ENCODE measurements around the gene LETM1.

Gene LETM1

DNA sequence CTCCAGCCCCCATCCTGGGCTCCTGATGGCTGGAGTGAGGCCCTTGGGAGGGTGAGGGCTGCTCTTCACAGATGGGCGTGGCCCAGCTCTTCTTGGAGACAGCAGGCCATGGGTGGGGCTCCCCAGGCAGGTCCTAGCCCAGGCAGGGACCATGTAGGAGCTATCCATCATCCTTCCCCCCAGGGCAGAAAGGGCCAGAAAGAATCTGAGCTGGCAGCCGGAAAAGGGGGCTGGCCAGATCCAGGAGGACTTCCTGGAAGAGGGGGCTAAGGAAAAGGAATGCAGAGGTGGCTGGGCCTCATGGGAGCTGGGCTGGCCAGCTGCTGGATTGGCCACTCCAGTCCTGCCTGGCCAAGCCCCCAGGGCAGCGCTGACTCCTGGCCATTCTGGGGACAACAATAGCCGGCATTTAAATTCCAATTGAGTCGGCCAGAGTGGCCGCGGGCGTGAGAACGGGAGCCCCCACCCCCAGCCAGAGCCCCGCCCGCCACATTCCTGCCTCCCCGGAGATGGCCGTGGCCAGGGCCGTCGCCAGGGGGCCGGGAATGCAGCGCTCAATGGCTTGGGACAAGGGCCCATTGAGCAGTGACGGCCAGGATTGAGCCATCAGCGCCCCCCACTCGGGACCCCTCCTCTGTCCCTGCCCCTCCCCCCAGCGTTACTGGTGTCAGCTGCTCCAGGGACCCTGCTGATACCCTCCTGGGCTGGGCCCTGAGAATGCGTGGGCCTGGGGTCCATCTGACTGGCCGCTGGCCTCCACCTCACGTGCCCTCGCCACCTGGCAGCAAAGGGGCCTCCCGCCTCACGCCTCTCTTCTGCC is 77.9 kb downstream of the LETM1 start:
- DNase-seq (ENCODE audit: low spot score): no peak

DNA sequence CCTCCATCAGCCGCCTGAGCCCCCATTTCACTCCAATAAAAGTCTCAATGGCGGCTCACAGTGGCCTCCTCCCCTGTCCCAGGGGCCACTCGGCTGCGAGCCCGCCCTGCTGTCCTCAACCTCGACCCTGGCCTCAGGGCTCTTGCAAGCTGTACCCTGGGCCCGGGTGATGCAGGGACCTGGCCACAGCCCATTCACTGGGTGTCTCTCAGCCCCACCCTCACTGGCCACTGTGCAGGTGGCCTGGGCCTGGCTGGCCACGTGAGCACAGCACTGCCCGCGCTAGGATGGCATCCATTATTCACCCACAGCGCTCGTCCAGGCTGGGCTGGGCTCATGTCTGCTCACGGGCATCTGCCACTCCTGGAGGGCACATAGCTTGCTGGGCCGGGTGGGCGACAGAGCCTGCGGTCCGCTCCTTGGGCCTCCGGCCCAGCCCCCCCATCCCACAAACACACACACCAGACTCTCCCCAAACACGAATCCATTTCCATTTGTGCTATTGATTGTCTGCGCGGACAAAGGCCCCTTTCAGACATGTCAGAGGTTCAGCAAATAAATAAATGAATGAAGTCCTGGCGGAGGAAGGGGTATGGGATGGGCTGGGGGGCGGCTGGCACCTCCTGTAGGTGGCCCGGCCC is 79.3 kb downstream of the LETM1 start:
- DNase-seq (ENCODE audit: low spot score): no peak

DNA sequence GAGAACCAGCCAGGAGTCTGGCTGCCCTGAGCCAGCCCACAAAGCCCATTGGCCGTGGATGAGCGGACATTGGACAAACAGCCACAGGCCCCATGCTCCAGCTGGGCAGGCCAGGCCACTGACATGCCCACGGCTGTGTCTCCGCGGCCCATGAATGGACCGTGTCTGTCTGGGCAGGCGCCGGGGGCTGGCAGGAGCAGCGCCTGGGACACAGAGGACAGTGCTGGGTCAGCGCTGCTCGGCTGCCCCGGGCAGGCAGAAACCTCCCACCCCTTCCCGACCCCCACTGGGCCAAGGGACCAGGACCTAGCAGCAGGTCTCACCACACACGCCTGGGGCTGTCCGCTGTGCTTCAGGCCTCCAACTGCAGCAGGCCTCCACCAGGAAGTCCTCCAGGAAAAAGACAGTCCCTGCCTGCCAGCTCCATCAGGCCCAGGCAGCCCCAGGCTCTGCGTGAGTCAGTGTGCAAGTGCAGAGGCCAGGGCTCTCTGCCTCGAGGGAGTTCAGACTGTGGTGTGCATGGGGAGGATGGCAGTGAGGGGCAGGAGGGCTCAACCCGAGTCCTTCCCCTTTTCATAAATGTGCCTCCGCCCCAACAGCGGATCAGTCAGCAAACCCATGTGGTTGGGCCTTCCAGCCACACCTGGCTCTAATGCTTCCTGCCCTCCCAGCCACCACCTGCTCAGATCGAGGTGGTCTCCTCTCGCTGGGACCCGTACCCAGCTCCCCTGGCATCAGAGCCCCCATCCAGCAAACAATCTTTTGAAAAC is 80.0 kb downstream of the LETM1 start:
- DNase-seq (ENCODE audit: low spot score): no peak

DNA sequence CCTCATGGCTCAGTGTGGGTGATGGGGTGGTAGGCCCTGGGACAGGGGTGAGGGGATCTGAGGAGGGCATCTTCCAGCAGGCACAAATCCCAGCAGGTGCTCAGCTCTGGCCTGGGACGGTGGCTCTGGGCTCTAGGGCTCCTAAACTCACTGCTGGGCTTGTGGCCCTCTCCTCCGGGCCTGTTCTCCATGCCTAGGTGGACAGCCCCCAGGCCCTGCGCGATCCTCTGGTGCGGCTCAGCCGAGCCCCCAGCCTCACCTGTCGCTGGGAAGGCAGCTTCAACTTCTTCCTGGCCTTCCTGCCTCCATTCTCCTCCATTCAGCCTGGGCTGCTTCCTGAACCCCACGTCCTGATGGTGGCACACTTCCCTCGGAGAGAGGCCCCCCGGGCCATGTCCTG is 82.2 kb downstream of the LETM1 start:
- DNase-seq (ENCODE audit: low spot score): no peak

DNA sequence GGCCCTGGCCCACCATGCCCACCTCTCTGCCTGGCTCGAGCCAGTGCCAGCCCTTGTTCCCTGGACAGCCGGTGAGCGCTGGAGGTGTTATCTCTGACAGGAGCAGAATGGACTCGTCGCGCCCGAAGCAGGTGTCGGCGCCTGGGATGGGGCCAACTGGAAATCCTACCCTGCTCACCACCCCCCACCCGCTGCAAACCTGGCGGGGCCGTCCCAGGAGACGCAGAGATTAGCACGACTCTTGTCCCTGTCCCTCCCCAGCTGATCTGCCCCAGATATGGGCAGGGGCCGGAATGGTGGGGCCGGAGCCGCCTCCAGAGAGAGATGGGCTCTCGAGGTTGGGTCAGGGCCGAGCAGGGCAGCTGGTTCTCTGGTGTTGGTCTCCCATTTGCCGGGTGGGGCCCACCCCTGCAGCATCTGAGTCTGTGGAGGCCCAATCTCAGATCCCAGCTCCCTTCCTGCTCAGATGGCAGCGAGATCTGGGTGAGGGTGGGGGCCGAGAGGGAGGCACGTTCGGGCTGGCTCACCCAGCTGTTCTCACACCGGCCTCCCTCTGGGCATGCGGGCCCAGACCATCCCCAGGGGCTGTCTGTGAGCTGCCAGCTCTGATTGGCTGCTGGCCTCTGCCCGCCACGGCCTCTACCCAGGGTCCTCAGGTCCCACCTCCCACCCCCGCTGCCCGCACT is 83.0 kb downstream of the LETM1 start:
- no peak for DNase-seq (ENCODE audit: low spot score)

DNA sequence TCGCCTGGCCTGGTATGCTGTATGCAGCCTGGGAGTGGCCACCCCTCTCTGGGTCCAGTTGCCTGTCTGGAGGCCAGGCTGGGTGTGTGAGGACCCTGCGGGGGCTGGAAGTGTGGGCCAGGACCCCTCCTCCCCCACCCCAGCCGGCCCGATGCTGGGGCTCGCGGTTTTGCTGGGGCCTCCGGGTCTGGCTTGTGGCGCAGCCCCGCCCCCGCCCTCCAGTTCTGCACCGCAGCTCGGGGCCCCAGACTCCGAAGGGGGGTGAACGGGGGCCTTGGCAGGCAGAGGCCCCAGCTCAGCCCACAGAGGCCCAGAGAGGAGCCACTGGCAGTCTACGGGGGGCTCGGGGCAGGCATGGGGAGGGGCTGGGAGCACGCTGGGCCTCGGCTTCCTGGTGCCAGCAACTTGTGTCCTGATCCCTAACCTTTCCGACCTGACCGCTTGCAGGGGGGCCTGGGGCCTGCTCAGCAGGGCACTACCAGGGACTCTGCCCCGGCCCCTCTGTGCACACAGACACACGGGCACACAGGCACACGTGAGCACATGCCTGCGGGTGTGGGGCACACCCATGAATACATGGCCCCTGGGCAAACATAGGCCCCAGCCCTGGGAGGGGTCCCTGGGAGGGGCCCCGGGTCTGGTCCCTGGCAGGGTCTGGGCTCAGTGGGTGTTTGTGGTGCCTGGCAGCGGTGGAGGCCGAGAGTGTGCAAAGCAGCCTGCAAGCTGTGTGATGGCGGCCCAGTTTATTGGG is 84.2 kb downstream of the LETM1 start:
- no peak for DNase-seq (ENCODE audit: low spot score)

DNA sequence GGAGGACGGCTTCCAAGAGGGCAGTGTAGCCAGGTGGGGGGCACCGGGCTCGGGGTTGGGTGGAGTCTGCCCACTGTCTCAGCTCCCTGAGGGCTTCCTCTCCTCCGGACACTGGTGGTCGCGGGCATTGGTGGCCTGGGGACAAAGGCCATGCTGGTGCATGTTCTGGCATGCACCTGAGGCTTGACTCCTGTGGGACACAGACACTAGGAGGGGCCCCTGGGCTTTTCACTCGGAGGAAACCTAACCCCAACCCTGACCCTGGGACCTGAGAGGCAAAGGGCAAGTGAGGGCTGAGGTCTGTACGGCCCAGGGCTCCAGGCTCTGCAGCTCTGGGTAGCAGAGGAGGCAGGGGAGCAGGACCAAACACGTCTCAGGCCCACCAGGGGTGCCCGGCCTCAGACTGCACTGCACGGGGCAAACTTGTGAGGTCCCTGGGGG is 85.1 kb downstream of the LETM1 start:
- no peak for DNase-seq (ENCODE audit: low spot score)

DNA sequence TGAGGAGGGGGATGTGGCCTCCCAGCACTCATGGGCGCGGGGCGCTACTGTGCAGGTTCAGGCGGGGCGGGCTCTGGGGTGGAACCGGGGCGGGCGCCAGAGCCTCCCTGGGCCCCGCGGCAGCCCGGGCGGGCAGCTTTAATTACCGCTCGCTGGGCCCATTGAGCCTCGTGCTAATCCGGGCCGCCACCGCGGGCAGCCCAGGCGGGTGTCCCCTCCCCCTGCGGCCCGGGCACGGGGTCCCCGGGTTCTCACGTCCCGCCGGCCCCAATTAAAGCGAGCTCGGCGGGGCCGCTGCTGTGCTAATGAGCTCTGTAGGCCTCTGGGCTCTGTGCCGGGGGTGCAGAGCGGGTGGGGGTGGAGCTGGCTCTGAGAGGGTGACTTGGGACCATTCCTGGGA is 85.7 kb downstream of the LETM1 start:
- no peak for DNase-seq (ENCODE audit: low spot score)

DNA sequence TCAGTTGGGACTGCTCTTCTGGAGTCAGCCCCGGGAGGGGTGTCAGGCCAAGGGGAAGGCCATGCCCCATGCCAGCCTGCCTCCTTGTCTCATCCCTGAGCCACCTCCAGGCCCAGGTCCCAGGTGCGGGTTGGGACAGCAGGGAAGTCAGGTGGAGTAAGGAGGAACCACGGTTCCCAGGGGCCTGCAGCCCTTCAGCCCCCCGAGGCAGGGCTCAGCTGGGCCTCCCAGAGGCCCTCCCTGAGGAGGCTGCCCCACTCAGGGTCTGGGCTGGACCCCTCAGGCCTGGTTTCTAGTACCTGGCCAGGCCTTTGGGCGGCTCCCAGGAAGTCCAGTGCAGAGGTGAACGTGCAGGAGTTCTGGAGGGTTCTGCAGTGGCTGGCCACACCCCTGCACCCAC is 86.3 kb downstream of the LETM1 start:
- no peak for DNase-seq (ENCODE audit: low spot score)

DNA sequence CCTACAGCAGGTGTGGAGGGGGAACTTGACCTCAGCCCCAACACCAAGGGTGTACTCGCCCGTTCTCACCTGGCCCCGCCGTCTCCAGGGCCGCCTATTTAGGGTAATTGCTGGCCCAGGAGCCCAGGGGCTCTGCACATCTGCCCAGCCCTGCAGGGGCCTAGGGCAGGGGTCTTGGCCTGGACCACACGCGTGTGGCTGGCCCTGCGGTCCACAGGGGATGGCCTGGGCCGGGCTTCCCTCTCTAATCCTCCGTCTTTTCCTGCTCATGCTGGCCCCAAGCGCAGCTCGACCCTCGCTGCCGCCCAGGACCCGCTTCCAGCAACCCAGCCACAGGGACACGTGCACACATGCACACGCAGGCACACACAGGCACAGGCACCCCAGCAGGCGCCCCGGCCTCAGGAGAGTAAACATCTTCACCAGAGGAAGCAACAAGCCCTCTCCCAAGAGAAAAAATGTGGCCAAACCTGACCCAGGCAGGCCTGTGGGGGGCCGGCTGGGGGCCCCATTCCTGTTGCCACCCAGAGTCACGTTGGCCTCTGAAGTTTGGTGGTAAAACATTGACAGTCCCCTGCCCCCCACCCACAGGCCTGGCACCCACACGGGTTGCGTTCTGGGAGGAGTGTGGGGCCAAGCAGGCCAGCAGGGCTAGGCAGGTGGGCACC is 87.5 kb downstream of the LETM1 start:
- no peak for DNase-seq (ENCODE audit: low spot score)

DNA sequence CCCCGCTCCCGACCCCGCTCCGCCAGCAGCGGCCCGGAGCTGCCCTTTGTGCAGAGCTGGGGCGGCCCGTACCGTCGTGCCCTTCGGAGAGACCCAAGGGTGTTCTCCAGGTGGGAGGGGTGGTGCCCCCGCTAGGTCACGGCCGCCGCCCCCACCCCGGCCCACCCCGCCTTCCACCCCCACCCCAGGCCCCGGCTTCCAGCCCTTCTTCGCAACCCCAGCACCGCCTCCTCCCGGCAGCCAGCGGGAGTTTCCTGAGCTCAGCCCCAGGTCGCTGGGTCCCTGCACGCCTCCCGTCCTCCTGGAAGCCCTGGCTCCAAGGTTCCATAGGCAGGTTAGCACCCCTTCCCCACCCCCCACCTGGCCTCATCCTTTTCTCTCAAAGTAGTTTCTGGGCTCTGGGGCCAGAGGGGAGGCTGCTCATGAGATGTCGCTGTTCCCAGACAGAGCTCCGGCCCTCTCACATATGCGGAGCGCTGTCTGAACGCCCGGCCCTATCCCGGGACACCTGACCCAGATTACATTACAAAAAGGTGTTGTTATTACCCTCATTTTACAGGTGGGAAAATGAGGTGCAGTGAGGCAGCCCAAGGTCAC is 88.1 kb downstream of the LETM1 start:
- no peak for DNase-seq (ENCODE audit: low spot score)

DNA sequence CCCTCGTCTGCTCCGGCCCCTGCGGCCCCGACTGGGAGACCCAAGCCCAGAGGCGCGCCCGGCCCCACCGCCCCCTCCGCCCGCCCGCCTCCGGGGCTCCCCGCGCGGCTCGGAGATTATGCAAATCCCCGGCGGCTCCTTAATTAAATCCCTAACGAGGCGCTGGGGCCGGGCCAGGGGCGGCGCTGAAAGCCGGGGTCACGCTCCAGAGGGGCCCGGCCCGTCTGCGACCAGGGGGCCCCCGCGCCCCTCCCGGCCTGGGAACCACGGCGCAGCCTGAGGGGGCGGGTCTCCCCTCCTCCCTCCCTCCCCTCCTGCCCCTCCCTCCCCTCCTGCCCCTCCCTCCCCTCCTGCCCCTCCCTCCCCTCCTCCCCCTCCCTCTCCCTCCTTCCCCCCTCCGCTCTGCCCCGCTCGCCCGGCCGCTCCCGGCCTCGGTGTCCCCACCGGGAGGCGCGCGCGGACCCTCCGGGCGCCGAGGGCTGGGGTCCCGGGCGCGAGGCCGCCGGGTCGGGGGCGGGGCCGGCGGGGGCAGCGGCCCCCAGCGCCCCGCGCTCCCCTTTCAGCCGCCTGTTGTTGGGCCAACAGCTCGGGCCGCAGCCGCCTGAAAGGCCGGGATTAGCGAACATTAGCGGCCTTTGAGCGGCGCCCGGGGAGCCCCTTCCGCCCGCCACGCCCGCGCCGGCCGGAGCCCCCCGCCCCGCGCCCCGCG is 88.7 kb downstream of the LETM1 start:
- no peak for DNase-seq (ENCODE audit: low spot score)

DNA sequence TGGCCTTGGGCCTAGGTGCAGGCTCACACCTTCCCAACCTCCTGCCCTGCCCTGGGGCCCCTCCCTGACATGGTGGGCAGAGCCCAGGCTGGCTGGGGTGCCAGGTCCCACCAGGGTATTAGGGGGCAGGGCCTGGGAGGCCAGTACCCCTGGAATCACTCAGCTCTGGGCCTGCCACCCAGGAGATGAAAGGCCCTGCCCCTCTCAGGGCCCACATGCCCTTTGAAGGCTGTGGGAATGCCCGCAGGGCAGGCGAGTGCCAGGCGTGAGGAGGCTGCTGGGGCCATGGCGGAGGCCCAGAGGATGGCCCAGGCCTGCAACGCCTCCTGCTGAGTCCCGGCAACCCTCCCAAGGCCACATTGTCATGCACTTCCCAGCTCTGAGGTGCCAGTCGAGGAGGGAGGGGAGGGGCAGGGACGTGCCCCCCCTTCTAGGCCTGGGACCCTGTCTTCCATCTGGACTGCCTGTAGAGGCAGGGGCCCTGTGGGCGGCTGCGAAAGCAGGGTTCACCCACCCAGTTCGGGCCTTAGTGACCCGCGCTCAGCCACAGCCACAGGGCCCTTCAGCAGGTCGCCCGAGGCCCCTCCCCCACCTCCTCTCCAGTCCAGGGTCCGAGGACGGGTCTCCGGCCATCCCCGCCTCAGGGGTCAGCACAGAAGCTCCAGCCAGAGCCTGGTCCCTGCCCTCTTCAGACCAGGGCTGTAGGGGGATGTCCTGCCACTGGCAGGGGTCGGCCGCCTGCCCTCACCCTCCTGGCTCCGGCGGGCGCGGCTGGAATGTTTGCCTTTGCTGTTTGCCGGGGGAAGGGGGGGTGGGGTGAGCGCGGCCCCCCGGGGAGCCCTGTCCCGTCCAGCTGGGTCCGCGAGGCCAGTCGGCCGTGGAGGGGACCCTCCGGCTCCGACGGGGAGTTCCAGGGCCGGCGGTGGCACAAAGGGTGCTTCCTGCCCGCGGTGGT is 89.6 kb downstream of the LETM1 start:
- no peak for DNase-seq (ENCODE audit: low spot score)

DNA sequence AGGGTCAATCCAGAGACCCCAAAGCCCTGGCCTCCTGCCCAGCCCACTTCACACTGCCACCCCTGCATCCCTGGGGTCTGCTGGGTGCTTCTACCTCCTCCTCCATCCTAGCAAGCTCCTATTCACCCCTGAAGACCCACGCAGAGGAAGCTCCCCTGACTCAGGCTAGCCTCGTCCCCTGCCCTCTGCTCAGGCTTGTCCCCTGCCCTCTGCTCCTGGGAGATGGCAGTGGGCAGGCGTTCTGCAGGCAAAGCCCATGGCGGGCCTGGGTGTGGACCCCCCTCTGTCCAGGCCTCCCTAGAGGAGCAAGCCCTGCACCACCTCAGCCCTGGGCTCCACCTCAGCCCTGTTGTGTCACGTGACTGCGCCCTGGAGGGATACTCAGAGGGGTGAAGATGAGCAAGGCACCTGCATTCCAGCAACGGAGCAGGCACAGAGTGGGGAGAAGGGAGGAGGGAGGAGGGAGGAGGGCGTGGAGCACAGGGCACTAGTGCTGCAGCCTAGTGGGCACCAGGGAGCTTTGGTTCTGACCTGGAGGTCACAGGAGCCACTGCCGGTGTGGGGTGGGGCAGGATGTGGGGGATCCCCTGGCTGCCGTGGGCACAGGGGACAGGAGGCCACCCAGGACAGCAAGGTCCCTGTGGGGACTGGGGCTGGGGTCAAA is 90.4 kb downstream of the LETM1 start:
- DNase-seq (ENCODE audit: low spot score): no peak

DNA sequence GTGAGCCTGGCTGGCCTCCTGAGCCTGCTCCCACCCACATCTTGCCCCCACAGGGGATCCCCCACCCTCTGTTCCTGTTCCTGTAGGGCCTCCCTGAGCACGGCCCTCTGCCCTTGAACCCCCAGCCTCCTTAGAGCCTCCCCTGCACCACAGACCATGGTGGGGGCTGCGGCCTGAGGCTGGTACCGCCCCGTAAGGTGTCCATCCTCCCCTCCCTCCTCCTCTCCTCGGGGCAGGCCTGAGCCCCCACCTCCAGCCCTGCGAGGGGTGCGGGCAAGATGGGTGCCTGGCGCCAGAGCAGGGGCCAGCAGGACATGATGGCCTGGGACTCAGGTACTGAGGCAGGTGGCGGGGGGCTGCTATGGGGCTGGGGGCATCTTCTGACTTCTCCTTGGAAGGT is 91.3 kb downstream of the LETM1 start:
- no peak for DNase-seq (ENCODE audit: low spot score)

DNA sequence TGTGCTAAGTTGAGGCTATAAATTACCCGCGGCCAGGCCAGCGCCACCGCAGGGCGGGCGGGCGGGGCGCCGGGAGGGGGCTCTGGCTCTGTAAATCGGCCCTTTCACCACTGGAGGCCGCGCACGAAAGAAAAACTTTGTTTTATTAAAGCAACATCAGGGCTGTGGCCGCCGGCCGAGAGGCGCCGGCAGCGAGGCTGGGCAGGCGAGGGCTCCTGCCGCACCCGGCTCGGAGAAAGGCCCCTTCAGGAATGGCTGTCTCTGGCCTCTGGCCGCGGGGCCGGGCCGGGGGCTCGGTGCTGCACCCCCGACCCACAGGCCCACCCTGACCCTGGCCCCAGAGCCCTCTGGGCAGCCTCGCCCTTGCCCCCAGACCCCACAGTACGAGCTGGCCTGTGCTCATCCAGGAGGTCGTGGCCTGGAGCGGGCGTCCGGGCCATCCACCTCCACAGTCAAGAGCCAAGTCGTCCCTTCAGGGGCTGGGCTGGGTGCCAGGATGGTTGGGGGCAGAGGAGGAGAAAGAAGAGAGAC is 92.3 kb downstream of the LETM1 start:
- DNase-seq (ENCODE audit: low spot score): no peak

DNA sequence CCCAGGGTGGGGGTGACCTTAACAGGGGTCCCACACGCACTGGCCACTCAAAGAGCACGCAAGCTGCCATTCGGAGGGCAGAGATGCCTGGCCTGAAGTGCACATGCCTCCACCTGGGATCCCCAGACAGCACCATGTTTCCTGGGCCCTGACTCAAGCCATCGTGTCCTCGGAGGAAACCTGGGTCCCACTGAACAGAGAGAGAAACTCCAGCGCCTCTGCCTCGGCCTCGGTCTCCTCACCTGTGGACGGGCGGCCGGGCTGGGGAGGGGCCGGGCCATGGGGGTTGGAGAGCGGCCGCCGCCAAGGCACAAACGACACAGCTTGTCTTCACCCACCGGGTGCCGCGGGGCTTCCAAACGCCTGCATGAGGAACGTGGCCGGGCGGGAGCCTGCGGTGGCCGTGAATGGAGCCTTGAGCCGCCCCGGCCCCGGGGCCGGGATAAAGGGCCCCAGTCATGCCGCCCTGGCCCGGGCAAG is 92.8 kb downstream of the LETM1 start:
- DNase-seq (ENCODE audit: low spot score): no peak

Measured in cerebellar cortex (tissue), 1 donor.